SU-DHL-6 (cell line): ENCODE results near the gene CCDC170.

ENCODE experiments used
- CTCF ChIP-seq: fragments of 200-600 bp; sonication (generic); IDR thresholded peaks from one replicate; pipeline ENCODE4 v1.5.1; 2017; ENCODE audit warnings: antibody characterized with exemption, mild to moderate bottlenecking, low read length, moderate library complexity; ENCODE audit not compliant: insufficient read depth, poor library complexity, severe bottlenecking
- EZH2phosphoT487 ChIP-seq: fragments of 200-600 bp; sonication (generic), shearing (Covaris generic); conservative IDR thresholded peaks from 2 replicates; pipeline ENCODE4 v1.6.1; 2018; ENCODE audit warnings: mild to moderate bottlenecking, antibody characterized with exemption, low read length, moderate library complexity, mixed read lengths

GRCh38 chr6:151620179-151620578 lies 126.4 kb downstream of the CCDC170 start:
- TF ChIP-seq CTCF (no peak), EZH2phosphoT487 (no peak)
